Measurements from ENCODE around the gene SIRT2. TPM values are rescaled to one million over a fixed set of nuclear protein-coding genes. Genes with fewer than 3 reads are reported as not detected.
"Not testable (repeated sequence)": the region's sequence is repeated elsewhere in the genome, so short reads cannot be mapped to it uniquely, and the experiment has no call there.

Gene SIRT2
- total RNA-seq, 1 donor from 2014 or later = 54.2 TPM

DNA sequence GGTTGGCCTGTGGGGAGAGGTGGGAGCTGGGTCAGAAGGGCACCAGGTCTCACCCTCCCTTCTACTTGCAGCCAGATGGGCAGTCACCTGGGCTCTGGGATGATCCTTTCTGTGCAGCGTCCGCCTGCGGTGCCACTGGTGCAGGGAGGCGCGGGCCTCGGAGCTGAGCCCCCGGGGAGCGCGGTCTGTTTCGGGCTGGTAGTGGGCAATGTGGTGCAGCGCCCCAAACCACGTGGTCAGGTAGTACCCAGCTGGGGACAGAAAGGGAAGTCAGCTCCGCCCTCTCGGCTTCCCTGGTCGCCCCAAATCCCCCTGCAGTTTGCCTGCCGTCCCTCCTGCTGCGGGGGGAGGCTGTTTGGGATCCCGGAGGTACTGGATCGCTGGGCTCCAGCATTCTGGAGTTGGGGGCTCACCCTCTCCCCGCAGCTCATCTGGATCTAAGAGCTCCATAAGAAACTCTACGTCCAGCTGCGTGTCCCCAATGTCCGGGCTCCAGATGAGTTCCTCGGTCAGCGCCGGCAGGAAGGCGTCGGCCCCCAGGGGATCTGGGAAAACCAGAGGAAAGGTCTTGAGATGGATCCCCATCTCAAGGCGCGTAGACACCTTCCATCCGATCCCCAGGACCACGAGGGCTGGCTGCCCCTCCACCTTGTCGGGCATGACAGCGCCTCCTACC, 30.1 kb downstream of the SIRT2 start:
- no peak for DNase-seq (ENCODE audit: low spot score)
- TF ChIP-seq, protein P1, sequence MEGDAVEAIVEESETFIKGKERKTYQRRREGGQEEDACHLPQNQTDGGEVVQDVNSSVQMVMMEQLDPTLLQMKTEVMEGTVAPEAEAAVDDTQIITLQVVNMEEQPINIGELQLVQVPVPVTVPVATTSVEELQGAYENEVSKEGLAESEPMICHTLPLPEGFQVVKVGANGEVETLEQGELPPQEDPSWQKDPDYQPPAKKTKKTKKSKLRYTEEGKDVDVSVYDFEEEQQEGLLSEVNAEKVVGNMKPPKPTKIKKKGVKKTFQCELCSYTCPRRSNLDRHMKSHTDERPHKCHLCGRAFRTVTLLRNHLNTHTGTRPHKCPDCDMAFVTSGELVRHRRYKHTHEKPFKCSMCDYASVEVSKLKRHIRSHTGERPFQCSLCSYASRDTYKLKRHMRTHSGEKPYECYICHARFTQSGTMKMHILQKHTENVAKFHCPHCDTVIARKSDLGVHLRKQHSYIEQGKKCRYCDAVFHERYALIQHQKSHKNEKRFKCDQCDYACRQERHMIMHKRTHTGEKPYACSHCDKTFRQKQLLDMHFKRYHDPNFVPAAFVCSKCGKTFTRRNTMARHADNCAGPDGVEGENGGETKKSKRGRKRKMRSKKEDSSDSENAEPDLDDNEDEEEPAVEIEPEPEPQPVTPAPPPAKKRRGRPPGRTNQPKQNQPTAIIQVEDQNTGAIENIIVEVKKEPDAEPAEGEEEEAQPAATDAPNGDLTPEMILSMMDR (IDR thresholded peaks at IDR 0.05) = no peak

DNA sequence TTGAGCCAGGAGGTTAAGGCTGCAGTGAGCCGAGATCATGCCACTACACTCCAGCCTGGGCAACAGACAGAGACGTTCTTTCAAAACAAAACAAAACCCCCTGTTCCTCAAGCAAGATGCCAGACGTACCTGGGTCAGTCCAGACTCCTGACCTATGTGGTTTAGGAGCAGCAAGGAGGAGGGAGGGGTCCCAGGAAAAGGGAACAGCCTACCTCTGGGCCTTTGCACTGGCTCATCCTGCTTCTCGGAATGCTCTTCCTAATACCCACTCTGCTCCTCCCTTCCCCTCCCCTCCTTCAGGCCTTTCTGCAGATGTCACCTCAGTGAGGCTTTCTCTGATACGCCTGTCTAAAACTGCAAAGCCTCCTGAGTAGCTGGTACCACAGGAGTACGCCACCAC, 30.9 kb downstream of the SIRT2 start:
- no peak for DNase-seq (ENCODE audit: low spot score)
- no peaks in the 10 kb centered on the region for H3K9me3 Mint-ChIP-seq (ENCODE audit: low read depth)
- TF ChIP-seq, protein P1 (IDR thresholded peaks at IDR 0.05) = no peak
- H3K4me3 Mint-ChIP-seq (ENCODE audit: unreplicated experiment) = no peak overlapping the region
- no peaks in the 10 kb centered on the region for H3K27me3 Mint-ChIP-seq (ENCODE audit: low read depth)
- no peaks in the 10 kb centered on the region for H3K36me3 Mint-ChIP-seq (ENCODE audit: low read depth)
- H3K4me1 Mint-ChIP-seq (ENCODE audit: low read depth) = peaks cover 9% of the 10 kb centered on the region
- no peak overlapping the region for H3K27ac Mint-ChIP-seq (ENCODE audit: unreplicated experiment)

More for the DNA sequence above, 30.1 kb downstream of the SIRT2 start:
- Mint-ChIP-seq H3K27ac (ENCODE audit: unreplicated experiment) (no peak overlapping the region), H3K9me3 (ENCODE audit: low read depth) (no peaks in the 10 kb centered on the region), H3K4me3 (ENCODE audit: unreplicated experiment) (peak overlapping the region; percentile 68), H3K36me3 (ENCODE audit: low read depth) (no peaks in the 10 kb centered on the region), H3K27me3 (ENCODE audit: low read depth) (no peaks in the 10 kb centered on the region), H3K4me1 (ENCODE audit: low read depth) (peaks cover 9% of the 10 kb centered on the region)

DNA sequence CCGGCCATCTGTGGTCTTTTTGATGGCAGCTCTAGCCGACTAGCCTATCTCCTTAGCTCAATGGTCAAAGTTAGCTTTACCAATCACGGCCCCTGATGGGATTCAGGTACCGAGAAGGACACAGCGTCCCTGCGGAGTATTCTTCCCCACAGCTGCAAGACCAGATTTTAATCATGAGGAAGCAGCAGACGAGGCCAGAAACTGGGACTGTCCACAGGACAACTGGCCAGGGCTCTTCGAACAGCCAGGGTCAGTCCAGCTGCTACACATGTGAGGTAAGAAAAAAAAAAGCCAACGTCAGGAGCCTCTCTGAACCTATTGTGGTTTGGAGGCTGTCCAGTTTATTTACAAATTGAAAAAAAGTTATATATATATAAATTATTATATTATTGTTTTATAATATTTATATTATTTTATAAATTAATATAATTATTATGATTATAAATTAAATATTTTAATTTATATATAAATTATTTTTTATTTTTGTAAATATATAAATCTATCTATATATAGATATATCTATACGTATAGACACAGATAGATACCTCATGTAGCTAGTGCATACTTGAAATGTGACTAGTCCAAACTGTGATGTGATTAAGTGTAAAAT, 32.1 kb downstream of the SIRT2 start:
- H3K4me1 Mint-ChIP-seq (ENCODE audit: low read depth) = peaks cover 9% of the 10 kb centered on the region
- H3K4me3 Mint-ChIP-seq (ENCODE audit: unreplicated experiment) = no peak overlapping the region
- no peak overlapping the region for H3K27ac Mint-ChIP-seq (ENCODE audit: unreplicated experiment)
- no peaks in the 10 kb centered on the region for H3K36me3 Mint-ChIP-seq (ENCODE audit: low read depth)
- H3K9me3 Mint-ChIP-seq (ENCODE audit: low read depth) = no peaks in the 10 kb centered on the region
- no peak for DNase-seq (ENCODE audit: low spot score)
- no peaks in the 10 kb centered on the region for H3K27me3 Mint-ChIP-seq (ENCODE audit: low read depth)
- TF ChIP-seq, protein P1 (IDR thresholded peaks at IDR 0.05) = no peak

DNA sequence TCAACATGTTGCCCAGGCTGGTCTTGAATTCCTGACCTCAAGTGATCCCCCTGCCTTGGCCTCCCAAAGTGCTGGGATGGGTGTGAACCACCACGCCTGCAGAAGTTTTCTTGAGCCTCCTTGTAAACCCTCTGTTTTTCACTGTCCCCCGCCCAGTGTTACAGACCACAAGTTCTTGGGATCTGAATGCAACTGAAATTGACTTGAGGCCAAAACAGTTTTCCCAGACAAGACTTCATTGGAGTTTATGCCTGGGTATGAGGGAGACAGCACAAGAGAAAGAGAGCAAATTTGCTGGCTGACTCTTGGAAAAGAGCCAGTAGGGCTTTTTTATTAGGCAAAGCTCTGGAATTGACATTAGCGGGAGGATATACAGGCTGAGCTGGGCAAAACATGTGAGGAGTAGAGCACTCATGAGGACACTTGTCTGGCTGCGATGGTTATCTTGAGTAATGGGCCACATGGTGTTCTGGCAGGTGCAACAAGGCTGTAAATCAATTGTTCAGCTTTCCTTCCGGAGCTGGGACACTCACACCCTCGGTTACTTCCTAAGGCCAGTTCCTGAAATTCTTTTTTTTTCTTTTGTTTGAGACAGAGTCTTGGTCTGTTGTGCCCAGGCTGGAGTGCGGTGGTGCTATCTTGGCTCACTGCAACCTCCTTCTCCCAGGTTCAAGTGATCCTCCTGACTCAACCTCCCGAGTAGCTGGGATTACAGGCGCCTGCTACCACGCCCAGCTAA, 36.9 kb downstream of the SIRT2 start:
- H3K27me3 Mint-ChIP-seq (ENCODE audit: low read depth) = no peaks in the 10 kb centered on the region
- no peak overlapping the region for H3K4me3 Mint-ChIP-seq (ENCODE audit: unreplicated experiment)
- H3K9me3 Mint-ChIP-seq (ENCODE audit: low read depth) = no peaks in the 10 kb centered on the region
- H3K4me1 Mint-ChIP-seq (ENCODE audit: low read depth) = peaks cover 4% of the 10 kb centered on the region
- no peak for DNase-seq (ENCODE audit: low spot score)
- H3K27ac Mint-ChIP-seq (ENCODE audit: unreplicated experiment) = no peak overlapping the region
- no peaks in the 10 kb centered on the region for H3K36me3 Mint-ChIP-seq (ENCODE audit: low read depth)
- TF ChIP-seq, protein P1 (IDR thresholded peaks at IDR 0.05) = no peak

DNA sequence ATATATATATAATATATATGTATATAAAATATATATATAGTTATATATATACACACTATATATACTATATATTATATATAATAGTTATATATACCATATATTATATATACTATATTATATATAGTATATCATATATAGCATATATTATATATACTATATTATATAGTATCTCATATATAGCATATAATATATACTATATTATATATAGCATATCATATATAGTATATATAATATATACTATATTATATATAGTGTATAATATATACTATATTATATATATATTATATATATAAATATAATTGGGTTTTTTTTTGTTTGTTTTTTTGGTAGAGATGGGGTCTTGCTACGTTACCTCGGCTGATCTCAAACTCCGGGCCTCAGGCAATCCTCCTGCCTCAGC, 38.0 kb downstream of the SIRT2 start:
- TF ChIP-seq, protein P1 (IDR thresholded peaks at IDR 0.05) = no peak

DNA sequence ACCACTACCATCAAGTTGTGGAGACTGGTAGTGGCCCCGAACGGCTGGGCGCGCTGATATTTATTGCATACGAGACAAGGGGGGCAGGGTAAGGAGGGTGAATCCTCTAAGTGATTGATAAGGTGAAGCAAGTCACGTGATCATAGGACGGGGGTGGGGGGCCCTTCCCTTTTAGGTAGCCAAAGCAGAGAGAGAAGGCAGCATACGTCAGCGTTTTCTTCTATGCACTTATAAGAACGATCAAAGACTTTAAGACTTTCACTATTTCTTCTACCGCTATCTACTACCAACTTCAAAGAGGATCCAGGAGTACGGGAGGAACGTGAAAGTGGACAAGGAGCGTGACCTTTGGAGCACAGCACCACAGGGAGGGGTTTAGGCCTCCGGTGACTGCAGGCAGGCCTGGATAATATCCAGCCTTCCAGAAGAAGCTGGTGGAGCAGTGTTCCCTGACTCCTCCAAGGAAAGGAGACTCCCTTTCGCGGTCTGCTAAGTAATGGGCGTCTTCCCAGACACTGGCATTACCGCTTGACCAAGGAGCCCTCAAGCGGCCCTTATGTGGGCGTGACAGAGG, 39.7 kb downstream of the SIRT2 start:
- DNase-seq (ENCODE audit: low spot score); H3K36me3 Mint-ChIP-seq (ENCODE audit: low read depth); H3K9me3 Mint-ChIP-seq (ENCODE audit: low read depth); H3K4me3 Mint-ChIP-seq (ENCODE audit: unreplicated experiment); H3K27ac Mint-ChIP-seq (ENCODE audit: unreplicated experiment); H3K4me1 Mint-ChIP-seq (ENCODE audit: low read depth); H3K27me3 Mint-ChIP-seq (ENCODE audit: low read depth): not testable (repeated sequence)

More for the DNA sequence above, 38.0 kb downstream of the SIRT2 start:
- no peaks in the 10 kb centered on the region for H3K36me3 Mint-ChIP-seq (ENCODE audit: low read depth)
- no peak overlapping the region for H3K4me3 Mint-ChIP-seq (ENCODE audit: unreplicated experiment)
- peaks cover 4% of the 10 kb centered on the region for H3K4me1 Mint-ChIP-seq (ENCODE audit: low read depth)
- DNase-seq (ENCODE audit: low spot score) = no peak
- H3K27ac Mint-ChIP-seq (ENCODE audit: unreplicated experiment) = no peak overlapping the region
- H3K27me3 Mint-ChIP-seq (ENCODE audit: low read depth) = no peaks in the 10 kb centered on the region
- no peaks in the 10 kb centered on the region for H3K9me3 Mint-ChIP-seq (ENCODE audit: low read depth)
